SK-N-SH treated with all-trans-retinoic acid at 6 μM for 48 hours (cell line): ENCODE results near the gene IKZF1.
A peak's percentile ranks its signal among the peaks of the same experiment; 100 is the strongest.

Experiments used
- ATAC-seq: fragments of 200-7000 bp; cut with Tn5 transposase; 3 replicates; pipeline ENCODE4 v1.9.1; 2020; ENCODE audit warnings: mild to moderate bottlenecking, moderate library complexity
- ARNTL ChIP-seq: fragments of 450-650 bp; formaldehyde crosslinking; IDR thresholded peaks from 2 replicates; pipeline ENCODE4 v1.5.0; 2020; ENCODE audit warnings: low read depth, mild to moderate bottlenecking, moderate library complexity, borderline replicate concordance
- BACH2 ChIP-seq: fragments of 250-450 bp; sonication (Bioruptor Pico); IDR thresholded peaks from 2 replicates; pipeline ENCODE4 v1.9.0; 2021; ENCODE audit warnings: mild to moderate bottlenecking, borderline replicate concordance
- CREB5 ChIP-seq: fragments of 250-450 bp; sonication (Bioruptor Pico); IDR thresholded peaks from 2 replicates; pipeline ENCODE4 v1.5.1; 2020; ENCODE audit warnings: low read depth, mild to moderate bottlenecking, moderate library complexity
- CSDC2 ChIP-seq: fragments of 250-450 bp; sonication (Bioruptor Pico); IDR thresholded peaks from 2 replicates; pipeline ENCODE4 v1.5.0; 2020; ENCODE audit warnings: mild to moderate bottlenecking, moderate library complexity
- CSRNP3 ChIP-seq: fragments of 250-450 bp; sonication (Bioruptor Pico); IDR thresholded peaks from 2 replicates; pipeline ENCODE4 v1.5.1; 2021; ENCODE audit warnings: mild to moderate bottlenecking, moderate library complexity
- ESRRG ChIP-seq: fragments of 250-450 bp; sonication (Bioruptor Pico); IDR thresholded peaks from 2 replicates; pipeline ENCODE4 v1.6.1; 2021; ENCODE audit warnings: mild to moderate bottlenecking
- GLIS3 ChIP-seq: fragments of 250-450 bp; sonication (Bioruptor Pico); IDR thresholded peaks from 2 replicates; pipeline ENCODE4 v1.5.0; 2020; ENCODE audit warnings: mild to moderate bottlenecking, moderate library complexity
- ISL1 ChIP-seq: fragments of 250-450 bp; sonication (Bioruptor Pico); IDR thresholded peaks from 2 replicates; pipeline ENCODE4 v2.1.2; 2022; ENCODE audit warnings: mild to moderate bottlenecking, moderate library complexity
- OSR1 ChIP-seq: fragments of 250-450 bp; sonication (Bioruptor Pico); IDR thresholded peaks from 2 replicates; pipeline ENCODE4 v1.8.0; 2022; ENCODE audit warnings: moderate library complexity, mild to moderate bottlenecking, inconsistent platforms
- PPARA ChIP-seq: fragments of 250-450 bp; sonication (Bioruptor Pico); IDR thresholded peaks from 2 replicates; pipeline ENCODE4 v1.5.0; 2020; ENCODE audit warnings: mild to moderate bottlenecking, borderline replicate concordance
- RARB ChIP-seq: fragments of 250-450 bp; sonication (Bioruptor Pico); IDR thresholded peaks from 2 replicates; pipeline ENCODE4 v1.8.0; 2021; ENCODE audit warnings: mild to moderate bottlenecking, moderate library complexity
- SNAI2 ChIP-seq: fragments of 250-450 bp; sonication (Bioruptor Pico); IDR thresholded peaks from 2 replicates; pipeline ENCODE4 v1.5.0; 2020; ENCODE audit warnings: mild to moderate bottlenecking, moderate library complexity
- TCF4 ChIP-seq: fragments of 250-450 bp; sonication (Bioruptor Pico); IDR thresholded peaks from 2 replicates; pipeline ENCODE4 v1.8.0; 2021; ENCODE audit warnings: mild to moderate bottlenecking, moderate library complexity, borderline replicate concordance
- TOX ChIP-seq: fragments of 250-450 bp; sonication (Bioruptor Pico); IDR thresholded peaks from 2 replicates; pipeline ENCODE4 v1.8.0; 2021; ENCODE audit warnings: mild to moderate bottlenecking, moderate library complexity, borderline replicate concordance
- TSHZ2 ChIP-seq: fragments of 250-450 bp; sonication (Bioruptor Pico); IDR thresholded peaks from 2 replicates; pipeline ENCODE4 v1.5.0; 2020; ENCODE audit warnings: mild to moderate bottlenecking, moderate library complexity
- ZC3H10 ChIP-seq: fragments of 250-450 bp; sonication (Bioruptor Pico); IDR thresholded peaks from 2 replicates; pipeline ENCODE4 v1.5.1; 2021; ENCODE audit warnings: mild to moderate bottlenecking, moderate library complexity
- ZNF565 ChIP-seq: fragments of 450-650 bp; formaldehyde crosslinking; conservative IDR thresholded peaks from 2 replicates; pipeline ENCODE4 v1.5.0; 2020; ENCODE audit warnings: low read depth, mild to moderate bottlenecking, moderate library complexity
- ZNF70 ChIP-seq: fragments of 450-650 bp; formaldehyde crosslinking; IDR thresholded peaks from 2 replicates; pipeline ENCODE4 v1.5.0; 2020; ENCODE audit warnings: mild to moderate bottlenecking, moderate library complexity

Gene IKZF1

GRCh38 chr7:50431316-50431715, 126.8 kb downstream of the IKZF1 start:
- TF ChIP-seq PPARA (CRISPR knock-in tag) = no peak
- no peak for TF ChIP-seq CREB5 (CRISPR knock-in tag)
- TF ChIP-seq ZNF70 = no peak
- TF ChIP-seq ZC3H10 (CRISPR knock-in tag) = no peak
- TF ChIP-seq TOX (CRISPR knock-in tag) = no peak
- TF ChIP-seq, all 23 proteins: peak for 0

GRCh38 chr7:50431722-50432305, 127.3 kb downstream of the IKZF1 start:
- TF ChIP-seq RARB (CRISPR knock-in tag) = no peak
- no peak for TF ChIP-seq ESRRG (CRISPR knock-in tag)
- TF ChIP-seq TOX (CRISPR knock-in tag) = no peak
- TF ChIP-seq TCF4 = peak; percentile 25; the same call in 1 of the 2 replicates
- ATAC-seq = no peak

More at GRCh38 chr7:50431316-50431715, 126.8 kb downstream of the IKZF1 start:
- no peak for ATAC-seq

- peak; percentile 50 for ATAC-seq
Observed at GRCh38 chr7:50436133-50436806, 131.8 kb downstream of the IKZF1 start.

GRCh38 chr7:50446542-50446960, 142.0 kb downstream of the IKZF1 start:
- no peak for ATAC-seq

More at GRCh38 chr7:50436133-50436806, 131.8 kb downstream of the IKZF1 start:
- TF ChIP-seq GLIS3 (CRISPR knock-in tag) (no peak), ARNTL (CRISPR knock-in tag) (no peak), CSDC2 (CRISPR knock-in tag) (no peak), OSR1 (CRISPR knock-in tag) (no peak), TSHZ2 (CRISPR knock-in tag) (no peak), ISL1 (CRISPR knock-in tag) (no peak), SNAI2 (CRISPR knock-in tag) (no peak), ESRRG (CRISPR knock-in tag) (no peak), ZNF565 (CRISPR knock-in tag) (no peak), TCF4 (no peak), CSRNP3 (CRISPR knock-in tag) (no peak), RARB (CRISPR knock-in tag) (no peak)

GRCh38 chr7:50448823-50449222, 144.3 kb downstream of the IKZF1 start:
- ATAC-seq = no peak
- TF ChIP-seq ZNF70 (no peak), RARB (CRISPR knock-in tag) (no peak), CREB5 (CRISPR knock-in tag) (no peak), ZNF565 (CRISPR knock-in tag) (no peak), BACH2 (CRISPR knock-in tag) (no peak), CSRNP3 (CRISPR knock-in tag) (no peak), ZC3H10 (CRISPR knock-in tag) (no peak)

More at GRCh38 chr7:50446542-50446960, 142.0 kb downstream of the IKZF1 start:
- TF ChIP-seq GLIS3 (CRISPR knock-in tag) (no peak), PPARA (CRISPR knock-in tag) (no peak), ZC3H10 (CRISPR knock-in tag) (no peak)
